H9 (cell line): ENCODE data around the gene WDR5B. TPM values are rescaled to one million over a fixed set of nuclear protein-coding genes. Genes with fewer than 3 reads are reported as not detected.

Experiments
- DNase-seq: peaks from one replicate; pipeline ENCODE4 v3.0.0-alpha.2; 2017
- H2AFZ ChIP-seq: one replicate; pipeline ENCODE4 v1.6.1; 2013; ENCODE audit warnings: mild to moderate bottlenecking, low read length, control low read depth, moderate library complexity
- H2AK5ac ChIP-seq: 2 replicates; pipeline ENCODE4 v1.6.1; 2013; ENCODE audit warnings: low read length, control low read depth, mixed read lengths; ENCODE audit not compliant: insufficient read length
- H2BK120ac ChIP-seq: one replicate; pipeline ENCODE4 v1.6.1; 2013; ENCODE audit warnings: low read depth, mild to moderate bottlenecking, low read length, control low read depth, inconsistent platforms; ENCODE audit not compliant: poor library complexity, severe bottlenecking
- H2BK12ac ChIP-seq: 2 replicates; pipeline ENCODE4 v1.6.1; 2013; ENCODE audit warnings: low read length, control low read depth, mixed read lengths, low read depth; ENCODE audit not compliant: insufficient read length
- H2BK15ac ChIP-seq: 2 replicates; pipeline ENCODE4 v1.6.1; 2013; ENCODE audit warnings: low read depth, low read length, control low read depth
- H2BK20ac ChIP-seq: one replicate; pipeline ENCODE4 v1.6.1; 2013; ENCODE audit warnings: low read depth, mild to moderate bottlenecking, low read length, control low read depth, inconsistent platforms; ENCODE audit not compliant: poor library complexity, severe bottlenecking
- H2BK5ac ChIP-seq: 2 replicates; pipeline ENCODE4 v1.6.1; 2013; ENCODE audit warnings: low read length, control low read depth, mixed read lengths; ENCODE audit not compliant: insufficient read length
- H3K14ac ChIP-seq: 2 replicates; pipeline ENCODE4 v1.6.1; 2013; ENCODE audit warnings: low read length, control low read depth; ENCODE audit not compliant: insufficient read depth
- H3K18ac ChIP-seq: 2 replicates; pipeline ENCODE4 v1.6.1; 2013; ENCODE audit warnings: low read depth, mild to moderate bottlenecking, mixed read lengths, low read length, control low read depth; ENCODE audit not compliant: insufficient read length
- H3K23ac ChIP-seq: 2 replicates; pipeline ENCODE4 v1.6.1; 2013; ENCODE audit warnings: low read length, control low read depth, mixed read lengths, low read depth; ENCODE audit not compliant: insufficient read length
- H3K23me2 ChIP-seq: 2 replicates; pipeline ENCODE4 v1.6.1; 2013; ENCODE audit warnings: low read depth, mild to moderate bottlenecking, mixed read lengths, low read length, control low read depth; ENCODE audit not compliant: insufficient read length, poor library complexity, severe bottlenecking
- H3K27ac ChIP-seq: 2 replicates; pipeline ENCODE4 v1.5.1; 2013; ENCODE audit warnings: low read length, control low read depth, mixed read lengths, low read depth; ENCODE audit not compliant: insufficient read length
- H3K27me3 ChIP-seq: 2 replicates; pipeline ENCODE4 v1.6.1; 2013; ENCODE audit warnings: low read length, control low read depth, inconsistent platforms; ENCODE audit not compliant: insufficient read depth
- H3K4ac ChIP-seq: 2 replicates; pipeline ENCODE4 v1.6.1; 2013; ENCODE audit warnings: low read depth, mild to moderate bottlenecking, control low read depth, inconsistent platforms, low read length, moderate library complexity
- H3K4me1 ChIP-seq: 2 replicates; pipeline ENCODE4 v1.6.1; 2013; ENCODE audit warnings: low read length, control low read depth, inconsistent platforms; ENCODE audit not compliant: insufficient read depth
- H3K4me2 ChIP-seq: 2 replicates; pipeline ENCODE4 v1.6.1; 2013; ENCODE audit warnings: low read length, control low read depth, mixed read lengths; ENCODE audit not compliant: insufficient read length, insufficient read depth
- H3K56ac ChIP-seq: 2 replicates; pipeline ENCODE4 v1.6.1; 2013; ENCODE audit warnings: low read depth, mild to moderate bottlenecking, mixed read lengths, low read length, control low read depth; ENCODE audit not compliant: insufficient read length
- H3K79me1 ChIP-seq: 2 replicates; pipeline ENCODE4 v1.6.1; 2013; ENCODE audit warnings: low read depth, mild to moderate bottlenecking, moderate library complexity, low read length, control low read depth, inconsistent platforms; ENCODE audit not compliant: insufficient read depth, poor library complexity, severe bottlenecking
- H3K79me2 ChIP-seq: 2 replicates; pipeline ENCODE4 v1.6.1; 2013; ENCODE audit warnings: low read length, control low read depth, inconsistent platforms; ENCODE audit not compliant: insufficient read depth
- H3K9ac ChIP-seq: 2 replicates; pipeline ENCODE4 v1.6.1; 2013; ENCODE audit warnings: low read length, control low read depth, mixed read lengths; ENCODE audit not compliant: insufficient read length; ENCODE audit errors: extremely low read depth
- H3K9me3 ChIP-seq: one replicate; pipeline ENCODE4 v1.6.1; 2013; ENCODE audit warnings: low read depth, low read length, inconsistent platforms; ENCODE audit not compliant: control insufficient read depth
- H3T11ph ChIP-seq: one replicate; pipeline ENCODE4 v1.6.1; 2013; ENCODE audit warnings: mild to moderate bottlenecking, low read length, control low read depth, inconsistent platforms
- H4K20me1 ChIP-seq: one replicate; pipeline ENCODE4 v1.6.1; 2013; ENCODE audit not compliant: control insufficient read depth, insufficient read length, insufficient read depth
- H4K5ac ChIP-seq: 2 replicates; pipeline ENCODE4 v1.6.1; 2013; ENCODE audit warnings: low read depth, mild to moderate bottlenecking, mixed read lengths, low read length, control low read depth; ENCODE audit not compliant: insufficient read length
- H4K8ac ChIP-seq: replicated peaks from 2 replicates; pipeline ENCODE4 v1.6.1; 2013; ENCODE audit warnings: low read length, control low read depth, mixed read lengths, low read depth; ENCODE audit not compliant: insufficient read length
- H4K91ac ChIP-seq: 2 replicates; pipeline ENCODE4 v1.6.1; 2013; ENCODE audit warnings: low read depth, mild to moderate bottlenecking, moderate library complexity, mixed read lengths, low read length, control low read depth; ENCODE audit not compliant: insufficient read length
- H3K27ac Mint-ChIP-seq, 3 experiments: 2 replicates in 2 of 3; 3 replicates in 1 of 3; pipeline ENCODE4 v1.8.0; 2020 to 2021; ENCODE audit warnings: mixed read lengths in 3 of 3, mild to moderate bottlenecking in 1 of 3, moderate library complexity in 1 of 3
- H3K27me3 Mint-ChIP-seq: 2 replicates; pipeline ENCODE4 v1.8.0; 2021; ENCODE audit warnings: low read depth, mild to moderate bottlenecking, moderate library complexity, mixed read lengths
- H3K36me3 Mint-ChIP-seq, 3 experiments: 2 replicates in 2 of 3; 3 replicates in 1 of 3; pipeline ENCODE4 v1.8.0; 2020 to 2021; ENCODE audit warnings: low read depth in 3 of 3, mixed read lengths in 3 of 3; ENCODE audit not compliant: insufficient read depth in 1 of 3
- H3K4me1 Mint-ChIP-seq, 2 experiments: 2 replicates each; pipeline ENCODE4 v1.8.0; 2020; ENCODE audit warnings: mixed read lengths in 2 of 2
- H3K4me3 Mint-ChIP-seq, 2 experiments: 2 replicates in 1 of 2; 3 replicates in 1 of 2; pipeline ENCODE4 v1.8.0; 2020 to 2021; ENCODE audit warnings: mild to moderate bottlenecking in 2 of 2, mixed read lengths in 2 of 2, moderate library complexity in 1 of 2
- H3K9me3 Mint-ChIP-seq, 2 experiments: 2 replicates in 1 of 2; 3 replicates in 1 of 2; pipeline ENCODE4 v1.8.0; 2020; ENCODE audit warnings: mild to moderate bottlenecking in 2 of 2, mixed read lengths in 2 of 2, moderate library complexity in 1 of 2
- CTCF ChIP-seq: fragments of 200-600 bp; sonication (generic); conservative IDR thresholded peaks from 3 replicates; pipeline ENCODE4 v1.8.0; 2021; ENCODE audit warnings: antibody characterized with exemption, mild to moderate bottlenecking
- WGBS: extraction: QIAGEN DNeasy Blood & Tissue Kit; methylation state at CpG from one replicate; pipeline ENCODE4 v1.1.7; 2013; ENCODE audit warnings: missing lambda C conversion rate, low lambda C conversion rate, mixed read lengths; ENCODE audit not compliant: insufficient read length; ENCODE audit errors: extremely low coverage; 5-methylcytosine and 5-hydroxymethylcytosine counted together
- total RNA-seq: library from RNA; stranded (reverse); gene quantifications from 2 replicates; pipeline ENCODE4 v1.2.1, GENCODE V29; 2021

The WDR5B gene
- total RNA-seq, 1 experiment from 2014 or later: 3.7 TPM

GRCh38 chr3:122398920-122399319 is 16.9 kb downstream of the WDR5B start:
- Mint-ChIP-seq H3K4me1 (peaks cover 0 to 6% of the 10 kb centered on the region in 2 experiments; a peak in 2 of 4 replicates), H3K27me3 (no peaks in the 10 kb centered on the region), H3K4me3 (no peak overlapping the region), H3K27ac (no peak overlapping the region), H3K36me3 (peaks cover 0 to 18% (median 9%) of the 10 kb centered on the region in 3 experiments; a peak in 4 of 7 replicates), H3K9me3 (no peaks in the 10 kb centered on the region)
- no peaks in the 10 kb centered on the region for H3K23me2 ChIP-seq
- no peaks in the 10 kb centered on the region for H3K27me3 ChIP-seq
- no peaks in the 10 kb centered on the region for H3K9me3 ChIP-seq
- no peak overlapping the region for H4K91ac ChIP-seq
- no peak overlapping the region for H4K5ac ChIP-seq
- no peak overlapping the region for H3K4ac ChIP-seq
- no peak for DNase-seq
- H3T11ph ChIP-seq: no peak overlapping the region
- H3K18ac ChIP-seq: no peak overlapping the region
- H2BK20ac ChIP-seq: no peak overlapping the region
- no peak for TF ChIP-seq CTCF
- H2AFZ ChIP-seq: no peak overlapping the region
- H3K14ac ChIP-seq: no peak overlapping the region
- H3K27ac ChIP-seq: no peak overlapping the region
- H3K4me1 ChIP-seq: no peaks in the 10 kb centered on the region
- H2BK12ac ChIP-seq: no peak overlapping the region
- no peaks in the 10 kb centered on the region for H3K79me1 ChIP-seq
- H2AK5ac ChIP-seq: no peak overlapping the region
- no peak overlapping the region for H3K23ac ChIP-seq
- no peaks in the 10 kb centered on the region for H3K79me2 ChIP-seq
- no peak overlapping the region for H3K4me2 ChIP-seq
- H2BK15ac ChIP-seq: no peak overlapping the region
- no peaks in the 10 kb centered on the region for H4K20me1 ChIP-seq
- no peak overlapping the region for H2BK120ac ChIP-seq
- no peak overlapping the region for H4K8ac ChIP-seq
- 100% methylated on average over 1 of the region's 2 CpGs for WGBS
- no peak overlapping the region for H2BK5ac ChIP-seq
- no peak overlapping the region for H3K56ac ChIP-seq
- no peak overlapping the region for H3K9ac ChIP-seq
